ENCODE results near the gene HDHD5.

DNA sequence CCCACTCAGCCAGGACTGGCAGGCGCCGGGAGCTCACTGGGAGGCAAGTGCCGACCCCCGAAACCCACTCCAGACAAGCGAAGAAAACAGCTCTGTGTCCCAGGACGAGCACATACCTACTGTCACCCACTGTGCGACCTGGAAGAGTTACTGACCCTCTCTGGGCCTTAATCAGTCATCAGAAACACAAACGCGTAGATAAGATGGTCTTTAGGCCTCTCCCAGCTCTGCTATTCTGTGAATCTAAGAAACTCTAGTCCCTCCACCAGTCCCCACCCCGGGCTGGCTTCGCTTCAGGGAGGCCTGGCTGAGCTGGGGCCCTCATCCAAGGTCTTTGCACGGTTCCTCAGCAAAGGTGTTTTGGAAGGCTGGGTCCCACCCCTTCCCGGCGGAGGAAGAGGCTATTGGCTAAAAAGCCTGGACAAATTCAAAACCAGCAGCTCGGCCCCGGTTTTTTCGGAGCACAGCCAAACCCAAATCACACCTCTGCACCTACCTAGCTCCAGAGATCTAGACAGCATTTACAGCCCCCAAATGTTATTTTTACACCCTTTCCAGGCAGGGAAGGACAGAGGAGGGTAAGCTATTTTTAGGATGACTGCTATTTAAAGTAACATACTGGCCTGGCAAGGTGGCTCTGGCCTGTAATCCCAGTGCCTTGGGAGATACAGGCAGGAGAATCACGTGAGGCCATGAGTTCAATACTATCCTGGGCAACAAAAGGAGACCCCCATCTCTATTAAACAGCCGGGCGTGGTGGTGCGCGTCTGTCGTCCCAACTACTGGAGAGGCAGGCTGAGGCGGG lies 13.2 kb upstream of the HDHD5 start:
- TF ChIP-seq CTCF (IDR thresholded peaks at IDR 0.05 in 8 of 11, conservative IDR thresholded peaks at IDR 0.05 in 3 of 11) (peak in 1 of 11 experiments; percentile 9), POLR2A (IDR thresholded peaks at IDR 0.05) (no peak), POLR2AphosphoS5 (IDR thresholded peaks at IDR 0.05) (no peak)
